A673 (cell line): Measurements from ENCODE around the gene ATP6V0D1. TPM values are rescaled to one million over a fixed set of nuclear protein-coding genes. Genes with fewer than 3 reads are reported as not detected.
"Not testable (repeated sequence)": the region's sequence is repeated elsewhere in the genome, so short reads cannot be mapped to it uniquely, and the experiment has no call there.

Source experiments
- BruUV-seq: library from RNA; stranded (reverse); fragments of 400-500 nt; replicated peaks from 2 replicates; lab custom pipeline; 2021; lab: Mats Ljungman, UMichigan
- CTCF ChIA-PET: fragments of 300-600 bp; sonication (Branson Sonifier 250); formaldehyde crosslinking; loops from one replicate; lab custom pipeline; 2022; ENCODE audit warnings: antibody characterized with exemption; lab: Charles Lee
- POLR2A ChIA-PET: fragments of 300-600 bp; sonication (Branson Sonifier 250); formaldehyde crosslinking; loops from one replicate; lab custom pipeline; 2022; ENCODE audit warnings: antibody characterized with exemption; ENCODE audit not compliant: low non-redundant PET; lab: Charles Lee
- DNase-seq: peaks from one replicate; pipeline ENCODE4 v3.0.0-alpha.2; 2015; ENCODE audit warnings: low spot score
- H3K27ac ChIP-seq: fragments of 200-600 bp; sonication (generic); 2 replicates; pipeline ENCODE4 v1.5.1; 2016; ENCODE audit warnings: mixed run types, low read depth, mild to moderate bottlenecking, mixed read lengths, antibody characterized with exemption, low read length; ENCODE audit not compliant: poor library complexity, severe bottlenecking
- H3K27me3 ChIP-seq: fragments of 200-600 bp; sonication (generic); replicated peaks from 2 replicates; pipeline ENCODE4 v1.6.1; 2017; ENCODE audit warnings: mixed run types, low read depth, mild to moderate bottlenecking, mixed read lengths, antibody characterized with exemption, low read length; ENCODE audit not compliant: insufficient read depth, poor library complexity
- H3K36me3 ChIP-seq: fragments of 200-600 bp; sonication (generic); 2 replicates; pipeline ENCODE4 v1.6.1; 2016; ENCODE audit warnings: mixed run types, mild to moderate bottlenecking, mixed read lengths, antibody characterized with exemption, low read length; ENCODE audit not compliant: insufficient read depth, poor library complexity, severe bottlenecking
- H3K4me1 ChIP-seq: fragments of 200-600 bp; sonication (generic); 2 replicates; pipeline ENCODE4 v1.6.1; 2017; ENCODE audit warnings: mixed run types, mild to moderate bottlenecking, mixed read lengths, antibody characterized with exemption, low read length; ENCODE audit not compliant: insufficient read depth, poor library complexity, severe bottlenecking
- H3K4me3 ChIP-seq: fragments of 200-600 bp; sonication (generic); 2 replicates; pipeline ENCODE4 v1.5.1; 2016; ENCODE audit warnings: low read depth, mixed run types, mild to moderate bottlenecking, mixed read lengths, low read length; ENCODE audit not compliant: poor library complexity, severe bottlenecking
- H3K9me3 ChIP-seq: fragments of 200-600 bp; sonication (generic); 2 replicates; pipeline ENCODE4 v1.6.1; 2016; ENCODE audit warnings: mixed run types, low read depth, mild to moderate bottlenecking, mixed read lengths, antibody characterized with exemption, low read length; ENCODE audit not compliant: poor library complexity, severe bottlenecking
- EZH2 ChIP-seq: fragments of 200-600 bp; sonication (generic); IDR thresholded peaks from 2 replicates; pipeline ENCODE4 v1.6.1; 2017; ENCODE audit warnings: borderline replicate concordance, low read depth, mild to moderate bottlenecking, mixed read lengths, antibody characterized with exemption, low read length; ENCODE audit not compliant: poor library complexity, severe bottlenecking
- intact Hi-C: fragments of 100-400 bp; cut with micrococcal nuclease; formaldehyde crosslinking; loops from one replicate; pipeline ENCODE4 v1.10.0; 2022; ENCODE audit not compliant: unreplicated experiment
- total RNA-seq: library from RNA; stranded (reverse); gene quantifications from 2 replicates; pipeline ENCODE4 v1.2.3, GENCODE V29; 2021
- TF ChIP-seq, protein P1 (sequence below): fragments of 300-800, 200-600 bp; sonication (generic); conservative IDR thresholded peaks from 2 replicates; pipeline ENCODE4 v1.5.1; 2017; ENCODE audit warnings: low read depth, mild to moderate bottlenecking, antibody characterized with exemption, low read length, moderate library complexity, mixed read lengths

The ATP6V0D1 gene
- total RNA-seq, 1 experiment from 2014 or later, result 63.9 TPM

DNA sequence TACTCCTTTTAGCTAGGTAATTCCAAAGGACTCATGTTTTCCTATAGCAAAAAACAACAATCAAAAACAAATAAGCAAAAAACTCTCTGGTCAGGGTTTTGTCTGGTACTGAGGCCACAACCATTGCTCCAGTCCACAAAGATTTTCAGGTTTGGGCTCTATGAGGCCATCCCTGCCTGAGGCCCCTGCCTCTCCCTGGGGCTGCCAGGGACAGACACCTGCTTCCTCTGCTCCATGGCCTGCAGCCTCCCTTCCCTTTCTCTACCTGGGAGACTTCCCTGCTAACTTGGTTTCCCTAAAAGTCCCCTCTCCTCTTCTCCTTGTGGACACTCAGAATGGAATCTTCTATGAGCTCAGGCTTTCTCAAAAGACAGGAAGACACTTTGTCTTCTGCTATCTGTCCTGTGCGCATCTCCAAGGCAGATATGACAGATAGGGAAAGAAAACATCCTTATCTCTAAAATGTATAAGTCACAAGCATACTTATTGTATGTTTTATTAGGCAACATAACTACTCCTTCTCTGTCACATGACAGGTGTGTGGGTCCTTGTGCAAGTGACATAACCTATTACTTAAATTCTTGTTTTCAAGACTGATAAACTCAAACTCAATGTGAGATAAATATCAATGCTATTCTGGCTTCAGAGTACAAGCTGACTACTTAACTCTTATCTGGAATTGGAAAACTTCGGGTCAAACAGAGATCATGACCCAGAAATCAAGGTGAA is 63.5 kb downstream of the ATP6V0D1 start:
- Histone ChIP-seq H3K27ac (no peak overlapping the region), H3K9me3 (no peaks in the 10 kb centered on the region), H3K4me3 (no peak overlapping the region), H3K27me3 (no peaks in the 10 kb centered on the region), H3K4me1 (peaks cover 8% of the 10 kb centered on the region), H3K36me3 (no peaks in the 10 kb centered on the region)
- BruUV-seq, result no TSS peak
- ChIA-PET CTCF (no interaction called here), POLR2A (no interaction called here)
- intact Hi-C loops, result no loop called here
- DNase-seq, result no peak
- TF ChIP-seq, protein P1, sequence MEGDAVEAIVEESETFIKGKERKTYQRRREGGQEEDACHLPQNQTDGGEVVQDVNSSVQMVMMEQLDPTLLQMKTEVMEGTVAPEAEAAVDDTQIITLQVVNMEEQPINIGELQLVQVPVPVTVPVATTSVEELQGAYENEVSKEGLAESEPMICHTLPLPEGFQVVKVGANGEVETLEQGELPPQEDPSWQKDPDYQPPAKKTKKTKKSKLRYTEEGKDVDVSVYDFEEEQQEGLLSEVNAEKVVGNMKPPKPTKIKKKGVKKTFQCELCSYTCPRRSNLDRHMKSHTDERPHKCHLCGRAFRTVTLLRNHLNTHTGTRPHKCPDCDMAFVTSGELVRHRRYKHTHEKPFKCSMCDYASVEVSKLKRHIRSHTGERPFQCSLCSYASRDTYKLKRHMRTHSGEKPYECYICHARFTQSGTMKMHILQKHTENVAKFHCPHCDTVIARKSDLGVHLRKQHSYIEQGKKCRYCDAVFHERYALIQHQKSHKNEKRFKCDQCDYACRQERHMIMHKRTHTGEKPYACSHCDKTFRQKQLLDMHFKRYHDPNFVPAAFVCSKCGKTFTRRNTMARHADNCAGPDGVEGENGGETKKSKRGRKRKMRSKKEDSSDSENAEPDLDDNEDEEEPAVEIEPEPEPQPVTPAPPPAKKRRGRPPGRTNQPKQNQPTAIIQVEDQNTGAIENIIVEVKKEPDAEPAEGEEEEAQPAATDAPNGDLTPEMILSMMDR, result no peak
- no peak for TF ChIP-seq EZH2

DNA sequence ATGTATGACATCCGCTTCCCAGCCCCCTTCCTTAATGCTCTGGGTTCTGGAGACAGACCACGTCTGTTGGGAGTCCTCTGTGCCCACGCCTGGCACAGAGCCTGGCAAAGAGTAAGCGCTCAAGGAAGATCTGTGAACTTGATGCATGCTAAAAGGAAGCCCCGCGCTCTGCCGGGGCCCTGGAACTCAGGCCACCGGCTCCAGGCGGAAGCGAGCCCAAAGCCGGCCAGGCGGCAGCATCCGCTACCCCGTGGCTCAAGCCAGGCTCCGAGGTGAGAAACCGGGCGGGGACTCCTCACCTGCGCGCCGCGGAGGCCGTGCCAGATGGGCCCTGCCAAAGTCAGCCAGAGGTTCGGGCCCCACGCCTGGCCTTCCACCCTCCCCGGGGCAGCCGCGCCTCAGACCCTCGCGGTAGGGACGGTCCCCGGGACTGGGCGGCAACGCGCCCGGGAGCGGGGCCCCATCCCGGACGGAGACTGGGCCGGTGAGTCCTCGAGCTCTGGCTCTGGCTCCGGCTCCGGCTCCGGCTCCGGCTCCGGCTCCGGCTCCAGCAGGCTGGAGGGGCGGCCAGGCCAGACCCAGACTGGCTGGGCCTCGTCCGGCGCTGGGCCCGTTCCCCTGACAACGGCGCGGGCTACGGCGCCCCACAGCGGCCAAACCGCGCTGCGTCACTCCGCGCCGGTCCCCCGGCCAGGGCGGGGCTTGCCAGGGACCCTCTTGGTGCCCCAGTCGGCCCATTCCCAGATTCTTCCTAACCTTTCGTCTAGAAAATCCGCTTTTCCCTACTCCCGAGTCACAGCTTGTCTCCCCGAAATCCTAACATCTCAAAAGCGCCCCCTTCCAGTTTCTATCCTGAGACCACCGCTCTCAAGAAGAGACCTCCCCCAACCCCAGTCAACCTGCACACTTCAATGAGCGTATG is 64.8 kb downstream of the ATP6V0D1 start, which contains the start of gene ZDHHC1:
Gene ZDHHC1, minus strand, starts transcription at position 606 of the 922 bp plus-strand sequence. CDS start 8,702 bp downstream, outside the sequence.
- Histone ChIP-seq H3K4me3 (peak within 1 kb of the TSS; percentile 82), H3K27ac (peak within 1 kb of the TSS; percentile 68), H3K9me3 (no peaks in the 10 kb centered on the region), H3K4me1 (peaks cover 5% of the 10 kb centered on the region), H3K27me3 (no peaks in the 10 kb centered on the region), H3K36me3 (no peaks in the 10 kb centered on the region)
- TF ChIP-seq EZH2, result no peak
- TF ChIP-seq, protein P1, result peak; percentile 58
- ChIA-PET CTCF (no interaction called here), POLR2A (no interaction called here)
- peak; percentile 72 for DNase-seq
- intact Hi-C loops, result no loop called here
- BruUV-seq, result no TSS peak

DNA sequence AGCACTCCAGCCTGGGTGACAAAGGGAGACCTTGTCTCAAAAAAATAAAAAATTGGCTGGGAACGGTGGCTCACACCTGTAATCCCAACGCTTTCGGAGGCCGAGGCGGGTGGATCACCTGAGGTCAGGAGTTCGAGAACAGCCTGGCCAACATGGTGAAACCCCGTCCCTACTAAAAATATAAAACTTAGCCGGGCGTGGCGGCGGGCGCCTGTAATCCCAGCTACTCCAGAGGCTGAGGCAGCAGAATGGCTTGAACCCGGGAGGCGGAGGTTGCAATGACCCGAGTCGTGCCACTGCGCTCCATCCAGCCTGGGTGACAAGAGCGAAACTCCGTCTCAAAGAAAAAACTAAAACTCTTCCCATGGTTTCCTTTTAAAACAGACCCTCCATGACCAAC is 65.5 kb downstream of the ATP6V0D1 start:
- H3K4me3 ChIP-seq, result peak overlapping the region; percentile 82
- CTCF ChIA-PET, DNase-seq, H3K27ac ChIP-seq, POLR2A ChIA-PET, H3K27me3 ChIP-seq, BruUV-seq, intact Hi-C loops, H3K4me1 ChIP-seq, H3K9me3 ChIP-seq, H3K36me3 ChIP-seq: not testable (repeated sequence)
